Stimulated activated memory B cell treated with anti-CD40 and anti-IgM and Interleukin-4, amounts not matched to agents 10 μg/mL and 1 μg/mL and 100 μg/mL, for 72 hours (primary cell): ENCODE measurements around the gene RNASE12.

Experiments used
- ATAC-seq: fragments of 150-1000 bp; cut with Tn5 transposase; 2 replicates; pipeline ENCODE4 v1.10.0; 2021
- H3K27ac Mint-ChIP-seq: one replicate; pipeline ENCODE4 v1.8.0; 2022; ENCODE audit warnings: mild to moderate bottlenecking, mixed read lengths
- H3K27me3 Mint-ChIP-seq: one replicate; pipeline ENCODE4 v1.8.0; 2022; ENCODE audit warnings: mixed read lengths
- H3K36me3 Mint-ChIP-seq: one replicate; pipeline ENCODE4 v1.8.0; 2022; ENCODE audit warnings: mixed read lengths
- H3K4me1 Mint-ChIP-seq: one replicate; pipeline ENCODE4 v1.8.0; 2022; ENCODE audit warnings: mixed read lengths
- H3K4me3 Mint-ChIP-seq: one replicate; pipeline ENCODE4 v1.8.0; 2022; ENCODE audit warnings: mild to moderate bottlenecking, moderate library complexity, mixed read lengths
- H3K9me3 Mint-ChIP-seq: one replicate; pipeline ENCODE4 v1.8.0; 2022; ENCODE audit warnings: mixed read lengths

Gene RNASE12

GRCh38 chr14:20546877-20547276 is 44.3 kb downstream of the RNASE12 start:
- H3K27me3 Mint-ChIP-seq: peaks cover 29% of the 10 kb centered on the region
- no peaks in the 10 kb centered on the region for H3K9me3 Mint-ChIP-seq

More at GRCh38 chr14:20546877-20547276, 44.3 kb downstream of the RNASE12 start:
- Mint-ChIP-seq H3K36me3 (no peaks in the 10 kb centered on the region), H3K4me3 (no peak overlapping the region), H3K27ac (no peak overlapping the region), H3K4me1 (no peaks in the 10 kb centered on the region)
- ATAC-seq: no peak
